Smooth muscle cell (in vitro differentiated cells): ENCODE measurements around the gene PIGQ. TPM values are rescaled to one million over a fixed set of nuclear protein-coding genes. Genes with fewer than 3 reads are reported as not detected.
"Not testable (repeated sequence)": the region's sequence is repeated elsewhere in the genome, so short reads cannot be mapped to it uniquely, and the experiment has no call there.

Source experiments
- DNase-seq: peaks from one replicate; lab custom pipeline; 2025; ENCODE audit not compliant: unreplicated experiment; lab: John Stamatoyannopoulos, UW
- H2AFZ ChIP-seq: fragments of 200-600 bp; sonication (generic); 2 replicates; pipeline ENCODE4 v1.6.0; 2016; ENCODE audit warnings: antibody characterized with exemption, low read depth, mild to moderate bottlenecking
- H3F3A ChIP-seq: fragments of 200-600 bp; sonication (generic); 2 replicates; pipeline ENCODE4 v1.6.0; 2017; ENCODE audit warnings: antibody characterized with exemption, low read depth
- H3K27ac ChIP-seq: fragments of 200-600 bp; sonication (generic); 2 replicates; pipeline ENCODE4 v1.5.1; 2016; ENCODE audit warnings: low read depth, mild to moderate bottlenecking
- H3K27me3 ChIP-seq: fragments of 200-600 bp; sonication (generic); 2 replicates; pipeline ENCODE4 v1.6.1; 2016; ENCODE audit warnings: low read depth, mild to moderate bottlenecking
- H3K36me3 ChIP-seq: fragments of 200-600 bp; sonication (generic); 2 replicates; pipeline ENCODE4 v1.5.1; 2016; ENCODE audit warnings: low read depth
- H3K4me1 ChIP-seq: fragments of 200-600 bp; sonication (generic); 2 replicates; pipeline ENCODE4 v1.5.1; 2016; ENCODE audit warnings: low read depth
- H3K4me2 ChIP-seq: fragments of 200-600 bp; sonication (generic); 2 replicates; pipeline ENCODE4 v1.6.0; 2016; ENCODE audit warnings: mild to moderate bottlenecking
- H3K4me3 ChIP-seq: fragments of 200-600 bp; sonication (generic); 2 replicates; pipeline ENCODE4 v1.5.1; 2016; ENCODE audit warnings: mild to moderate bottlenecking
- H3K79me2 ChIP-seq: fragments of 200-600 bp; sonication (generic); 2 replicates; pipeline ENCODE4 v1.6.0; 2016; ENCODE audit warnings: low read depth, mild to moderate bottlenecking
- H3K9ac ChIP-seq: fragments of 200-600 bp; sonication (generic); 2 replicates; pipeline ENCODE4 v1.6.0; 2016; ENCODE audit warnings: low read depth
- H3K9me3 ChIP-seq: fragments of 200-600 bp; sonication (generic); replicated peaks from 2 replicates; pipeline ENCODE4 v1.5.1; 2016; ENCODE audit warnings: low read depth
- H4K20me1 ChIP-seq: fragments of 200-600 bp; sonication (generic); 2 replicates; pipeline ENCODE4 v1.6.0; 2016; ENCODE audit warnings: low read depth
- CTCF ChIP-seq: fragments of 200-600 bp; sonication (generic); IDR thresholded peaks from 2 replicates; pipeline ENCODE4 v1.5.1; 2017; ENCODE audit warnings: borderline replicate concordance, mild to moderate bottlenecking, antibody characterized with exemption; ENCODE audit not compliant: insufficient read depth, poor library complexity, severe bottlenecking
- WGBS: methylation state at CpG from one replicate; pipeline ENCODE4 v1.1.7; 2016; ENCODE audit warnings: low lambda C conversion rate; 5-methylcytosine and 5-hydroxymethylcytosine counted together
- polyA plus RNA-seq: library from polyadenylated mRNA; unstranded; fragments of >200 nt; fragmentation: Nextera tagmentation; extraction: Ambion mirVana; gene quantifications from 2 replicates; pipeline ENCODE4 v1.2.1, GENCODE V29; 2016
- total RNA-seq: library from RNA; depleted of rRNA; stranded (reverse); fragments of >200 nt; gene quantifications from 2 replicates; pipeline ENCODE4 v1.2.3, GENCODE V29; 2014

PIGQ gene
- total and polyA plus RNA-seq, 2 experiments from 2014 or later, result 21.0 to 45.7 TPM

- H3K79me2 ChIP-seq, result peaks cover 74% of the 10 kb centered on the region
- H3K9ac ChIP-seq, result no peak overlapping the region
Measured at GRCh38 chr16:595942-596735, 26.4 kb downstream of the PIGQ start.

DNA sequence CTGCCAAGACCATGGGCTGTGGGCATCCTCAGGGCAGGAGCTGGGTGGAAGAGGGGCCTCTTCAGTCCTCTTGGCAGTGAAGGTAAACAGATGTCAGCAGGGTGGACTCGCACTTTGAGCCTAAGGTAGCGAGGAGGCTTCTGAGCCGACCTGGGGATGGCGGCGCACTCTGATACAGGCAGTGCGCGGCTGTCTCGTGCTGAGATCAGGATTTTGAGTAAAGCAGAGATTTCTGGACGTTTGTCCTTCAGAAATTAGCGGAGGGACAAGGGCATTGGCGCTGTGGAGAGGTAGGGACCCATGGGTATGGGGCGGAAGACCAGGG lies 26.9 kb downstream of the PIGQ start:
- Histone ChIP-seq H3F3A (no peaks in the 10 kb centered on the region), H3K9me3 (no peaks in the 10 kb centered on the region), H3K27ac (no peak overlapping the region), H2AFZ (no peak overlapping the region), H3K27me3 (no peaks in the 10 kb centered on the region), H4K20me1 (peaks cover 96% of the 10 kb centered on the region), H3K4me3 (no peak overlapping the region), H3K36me3 (no peaks in the 10 kb centered on the region), H3K4me2 (no peak overlapping the region), H3K4me1 (no peaks in the 10 kb centered on the region), H3K79me2 (peaks cover 71% of the 10 kb centered on the region), H3K9ac (no peak overlapping the region)
- WGBS, result 96% methylated on average over 12 of the region's 12 CpGs
- no peak for DNase-seq
- TF ChIP-seq CTCF, result no peak

More at GRCh38 chr16:595942-596735, 26.4 kb downstream of the PIGQ start:
- TF ChIP-seq CTCF, result no peak
- Histone ChIP-seq H3K4me1 (no peaks in the 10 kb centered on the region), H3K9me3 (no peaks in the 10 kb centered on the region), H2AFZ (no peak overlapping the region), H3K27me3 (no peaks in the 10 kb centered on the region), H3K36me3 (no peaks in the 10 kb centered on the region), H3K4me2 (no peak overlapping the region), H4K20me1 (peaks cover 96% of the 10 kb centered on the region), H3K4me3 (no peak overlapping the region), H3K27ac (no peak overlapping the region), H3F3A (no peaks in the 10 kb centered on the region)
- WGBS, result 95% methylated on average over 31 of the region's 34 CpGs
- no peak for DNase-seq

DNA sequence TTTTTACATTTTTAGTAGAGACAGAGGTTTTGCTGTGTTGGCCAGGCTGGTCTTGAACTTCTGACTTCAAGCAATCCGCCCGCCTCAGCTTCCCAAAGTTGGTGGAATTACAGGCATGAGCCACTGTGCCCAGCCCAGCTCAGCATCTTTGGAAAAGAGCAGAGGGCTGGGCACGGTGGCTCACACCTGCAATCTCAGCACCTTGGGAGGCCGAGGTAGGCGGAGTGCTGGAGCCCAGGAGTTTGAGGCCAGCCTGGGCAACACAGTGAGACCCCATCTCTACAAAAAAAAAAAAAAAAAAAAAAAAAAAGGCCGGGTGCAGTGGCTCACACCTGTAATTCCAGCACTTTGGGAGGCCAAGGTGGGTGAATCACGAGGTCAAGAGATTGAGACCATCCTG lies 27.9 kb downstream of the PIGQ start:
- H3K4me1 ChIP-seq, H3K9me3 ChIP-seq, H3K27me3 ChIP-seq, H3K9ac ChIP-seq, DNase-seq, H3K27ac ChIP-seq, H3K4me2 ChIP-seq, H3F3A ChIP-seq, H3K4me3 ChIP-seq, H2AFZ ChIP-seq, H3K36me3 ChIP-seq: not testable (repeated sequence)
- Histone ChIP-seq H4K20me1 (peaks cover 96% of the 10 kb centered on the region), H3K79me2 (peaks cover 65% of the 10 kb centered on the region)
- WGBS, result 98% methylated on average over 7 of the region's 7 CpGs

- H2AFZ ChIP-seq, result no peak overlapping the region
- peaks cover 65% of the 10 kb centered on the region for H3K79me2 ChIP-seq
- no peak overlapping the region for H3K9ac ChIP-seq
- H3K9me3 ChIP-seq, result no peaks in the 10 kb centered on the region
- peaks cover 94% of the 10 kb centered on the region for H4K20me1 ChIP-seq
- no peak for DNase-seq
- no peaks in the 10 kb centered on the region for H3K36me3 ChIP-seq
- no peak for TF ChIP-seq CTCF
- no peaks in the 10 kb centered on the region for H3K27me3 ChIP-seq
- whole genome bisulfite sequencing, result 98% methylated on average over 43 of the region's 43 CpGs
- H3K4me3 ChIP-seq, result no peak overlapping the region
- H3K4me2 ChIP-seq, result no peak overlapping the region
- no peak overlapping the region for H3K27ac ChIP-seq
- H3K4me1 ChIP-seq, result no peaks in the 10 kb centered on the region
- H3F3A ChIP-seq, result no peaks in the 10 kb centered on the region
Measured at GRCh38 chr16:598823-599739, 29.3 kb downstream of the PIGQ start.
